H1 (cell line): ENCODE data around the gene PFKP. TPM values are rescaled to one million over a fixed set of nuclear protein-coding genes. Genes with fewer than 3 reads are reported as not detected.

Source experiments
- CTCF ChIA-PET: fragments of 300-600 bp; sonication (Branson Sonifier 250); formaldehyde crosslinking; loops from one replicate; lab custom pipeline; 2021; ENCODE audit not compliant: partially characterized antibody; lab: Charles Lee
- POLR2A ChIA-PET: fragments of 300-600 bp; sonication (Branson Sonifier 250); formaldehyde crosslinking; loops from one replicate; lab custom pipeline; 2021; ENCODE audit warnings: inconsistent platforms; ENCODE audit not compliant: partially characterized antibody; lab: Charles Lee
- DNase-seq, 2 experiments: peaks; one replicate each; pipeline versions ENCODE4 v3.0.0 to v3.0.0-alpha.2; 2010 to 2022; ENCODE audit warnings: low spot score in 2 of 2, low read depth in 1 of 2, mixed read lengths in 1 of 2
- FAIRE-seq: peaks from 2 replicates; lab custom pipeline; 2011; peaks lifted over from hg19 to GRCh38; lab: Jason Lieb, UNC
- H2AFZ ChIP-seq: 2 replicates; pipeline ENCODE4 v1.8.1; 2012; ENCODE audit warnings: low read length, inconsistent platforms
- H2AK5ac ChIP-seq: 2 replicates; pipeline ENCODE4 v1.6.1; 2013; ENCODE audit warnings: low read depth, low read length
- H2BK120ac ChIP-seq: replicated peaks from 2 replicates; pipeline ENCODE3; 2013; ENCODE audit warnings: low read depth, low read length, inconsistent platforms
- H2BK12ac ChIP-seq: 2 replicates; pipeline ENCODE4 v1.6.1; 2013; ENCODE audit warnings: low read depth, low read length
- H2BK15ac ChIP-seq: 2 replicates; pipeline ENCODE4 v1.6.1; 2013; ENCODE audit warnings: low read length
- H2BK20ac ChIP-seq: 2 replicates; pipeline ENCODE4 v1.6.1; 2013; ENCODE audit warnings: low read length
- H2BK5ac ChIP-seq: 2 replicates; pipeline ENCODE4 v1.6.1; 2013; ENCODE audit warnings: low read depth, low read length
- H3K14ac ChIP-seq: 2 replicates; pipeline ENCODE4 v1.6.1; 2013; ENCODE audit warnings: inconsistent platforms; ENCODE audit not compliant: insufficient read length
- H3K18ac ChIP-seq: 2 replicates; pipeline ENCODE4 v1.6.1; 2013; ENCODE audit warnings: low read length; ENCODE audit errors: extremely low read depth
- H3K23ac ChIP-seq: 2 replicates; pipeline ENCODE4 v1.6.1; 2013; ENCODE audit warnings: inconsistent platforms; ENCODE audit not compliant: insufficient read length
- H3K23me2 ChIP-seq: 2 replicates; pipeline ENCODE4 v1.6.1; 2013; ENCODE audit warnings: low read depth, low read length
- H3K27ac ChIP-seq: 2 replicates; pipeline ENCODE4 v1.6.1; 2011; ENCODE audit warnings: low read depth, low read length, inconsistent platforms
- H3K27me3 ChIP-seq, 4 experiments: replicated peaks in 1 of 4; 1 replicate in 1 of 4; 2 replicates in 3 of 4; pipeline versions ENCODE4 v1.6.1 to v1.8.1; 2011 to 2013; ENCODE audit warnings: low read length in 3 of 4, mild to moderate bottlenecking in 3 of 4, inconsistent platforms in 2 of 4, mixed read lengths in 2 of 4, moderate library complexity in 1 of 4; ENCODE audit not compliant: control insufficient read depth in 3 of 4, insufficient read depth in 3 of 4; ENCODE audit errors: extremely low read depth in 1 of 4
- H3K36me3 ChIP-seq, 4 experiments: 2 replicates each; pipeline versions ENCODE4 v1.6.1 to v1.8.1; 2011 to 2013; ENCODE audit warnings: mild to moderate bottlenecking in 4 of 4, low read length in 3 of 4, moderate library complexity in 2 of 4, control low read depth in 1 of 4, inconsistent platforms in 1 of 4; ENCODE audit not compliant: insufficient read depth in 4 of 4, control insufficient read depth in 2 of 4
- H3K4ac ChIP-seq: replicated peaks from 2 replicates; pipeline ENCODE3; 2013; ENCODE audit warnings: low read length, low read depth, mixed read lengths, inconsistent platforms; ENCODE audit not compliant: insufficient read length
- H3K4me1 ChIP-seq, 4 experiments: replicated peaks in 1 of 4; 1 replicate in 1 of 4; 2 replicates in 3 of 4; pipeline versions ENCODE4 v1.6.1 to v1.8.1; 2011 to 2013; ENCODE audit warnings: low read length in 3 of 4, inconsistent platforms in 2 of 4, mixed read lengths in 1 of 4; ENCODE audit not compliant: insufficient read depth in 4 of 4, control insufficient read depth in 3 of 4
- H3K4me2 ChIP-seq, 2 experiments: 2 replicates each; pipeline versions ENCODE4 v1.6.1 to v1.8.1; 2011 to 2013; ENCODE audit warnings: low read depth in 2 of 2, low read length in 2 of 2, control low read depth in 1 of 2, inconsistent platforms in 1 of 2, mild to moderate bottlenecking in 1 of 2; ENCODE audit not compliant: insufficient read depth in 1 of 2
- H3K4me3 ChIP-seq, 4 experiments: fragments of 200-600, 300-600 bp in 1 of 4; sonication (generic), shearing (Covaris generic), sonication (Bioruptor Twin) in 1 of 4; 2 replicates each; pipeline versions ENCODE4 v1.5.1 to v1.8.1; 2011 to 2016; ENCODE audit warnings: low read length in 4 of 4, low read depth in 3 of 4, control low read depth in 2 of 4, inconsistent platforms in 2 of 4, mild to moderate bottlenecking in 2 of 4, mixed read lengths in 1 of 4, moderate library complexity in 1 of 4; ENCODE audit not compliant: insufficient read depth in 2 of 4; ENCODE audit errors: extremely low read depth in 1 of 4
- H3K56ac ChIP-seq: replicated peaks from 2 replicates; pipeline ENCODE3; 2013; ENCODE audit warnings: low read depth, mild to moderate bottlenecking, mixed read lengths, low read length, inconsistent platforms; ENCODE audit not compliant: insufficient read length
- H3K79me1 ChIP-seq: 2 replicates; pipeline ENCODE4 v1.6.1; 2013; ENCODE audit warnings: low read depth, low read length, control low read depth
- H3K79me2 ChIP-seq, 2 experiments: 2 replicates each; pipeline versions ENCODE4 v1.6.1 to v1.8.1; 2012 to 2013; ENCODE audit warnings: low read length in 2 of 2, mild to moderate bottlenecking in 2 of 2, inconsistent platforms in 1 of 2; ENCODE audit not compliant: insufficient read depth in 2 of 2, control insufficient read depth in 1 of 2
- H3K9ac ChIP-seq, 4 experiments: replicated peaks in 1 of 4; 1 replicate in 1 of 4; 2 replicates in 3 of 4; pipeline versions ENCODE4 v1.6.1 to v1.8.1; 2011 to 2013; ENCODE audit warnings: low read depth in 3 of 4, low read length in 3 of 4, control low read depth in 2 of 4, mild to moderate bottlenecking in 2 of 4, moderate library complexity in 2 of 4, inconsistent platforms in 1 of 4; ENCODE audit errors: extremely low read depth in 1 of 4
- H3K9me3 ChIP-seq, 2 experiments: 2 replicates each; pipeline versions ENCODE4 v1.6.1 to v1.8.1; 2012 to 2013; ENCODE audit warnings: mild to moderate bottlenecking in 2 of 2, moderate library complexity in 2 of 2, control low read depth in 1 of 2, inconsistent platforms in 1 of 2, low read depth in 1 of 2, low read length in 1 of 2, mixed read lengths in 1 of 2; ENCODE audit not compliant: insufficient read depth in 2 of 2
- H4K20me1 ChIP-seq, 2 experiments: replicated peaks in 1 of 2; 2 replicates each; pipeline versions ENCODE3 to v1.8.1; 2011 to 2013; ENCODE audit warnings: inconsistent platforms in 2 of 2, low read length in 2 of 2, mild to moderate bottlenecking in 1 of 2; ENCODE audit not compliant: insufficient read depth in 2 of 2, control insufficient read depth in 1 of 2
- H4K5ac ChIP-seq: 2 replicates; pipeline ENCODE4 v1.6.1; 2013; ENCODE audit warnings: low read length, low read depth, mixed read lengths, inconsistent platforms; ENCODE audit not compliant: insufficient read length
- H4K8ac ChIP-seq: 2 replicates; pipeline ENCODE4 v1.8.0; 2013; ENCODE audit warnings: mild to moderate bottlenecking, moderate library complexity, low read length, inconsistent platforms; ENCODE audit not compliant: insufficient read depth; ENCODE audit errors: extremely low read depth
- H4K91ac ChIP-seq: replicated peaks from 2 replicates; pipeline ENCODE3; 2013; ENCODE audit warnings: low read length, mixed read lengths, inconsistent platforms; ENCODE audit not compliant: insufficient read length
- CBX8 ChIP-seq: fragments of 300-800, 300-1000 bp; sonication (generic); IDR thresholded peaks from 2 replicates; pipeline ENCODE4 v1.7.1; 2016; ENCODE audit warnings: low read depth, low read length, borderline replicate concordance
- GTF2F1 ChIP-seq: IDR thresholded peaks from 2 replicates; pipeline ENCODE4 v1.6.1; 2012; ENCODE audit warnings: low read depth, low read length, improper control_type of control experiment, borderline replicate concordance
- KDM5A ChIP-seq: fragments of 200-600 bp; IDR thresholded peaks from 2 replicates; pipeline ENCODE4 v1.7.1; 2012; ENCODE audit warnings: mild to moderate bottlenecking, low read length, inconsistent platforms, mixed read lengths
- RNF2 ChIP-seq: fragments of 200-900, 300-1000 bp; sonication (generic); IDR thresholded peaks from 2 replicates; pipeline ENCODE4 v1.7.1; 2016; ENCODE audit warnings: borderline replicate concordance, low read depth, mild to moderate bottlenecking, antibody characterized with exemption, low read length; ENCODE audit not compliant: poor library complexity, severe bottlenecking; ENCODE audit errors: missing control alignments
- SIN3A ChIP-seq, 2 experiments: IDR thresholded peaks in 1 of 2; conservative IDR thresholded peaks in 1 of 2; 2 replicates each; pipeline ENCODE4 v1.6.1; 2011 to 2012; ENCODE audit warnings: low read length in 2 of 2, improper control_type of control experiment in 1 of 2, low read depth in 1 of 2, mild to moderate bottlenecking in 1 of 2
- WGBS, 2 experiments: shearing (Covaris generic) in 1 of 2; methylation state at CpG; one replicate each; pipeline versions ENCODE4 v1.1.6 to v1.1.7; 2013 to 2015; ENCODE audit warnings: low lambda C conversion rate in 2 of 2, mixed read lengths in 2 of 2, inconsistent platforms in 1 of 2, low coverage in 1 of 2, missing lambda C conversion rate in 1 of 2; ENCODE audit not compliant: insufficient replicate concordance in 2 of 2, insufficient coverage in 1 of 2, insufficient read length in 1 of 2; ENCODE audit errors: extremely low coverage in 1 of 2, missing lambda C conversion rate in 1 of 2; 5-methylcytosine and 5-hydroxymethylcytosine counted together
- polyA plus RNA-seq, 7 experiments: library from polyadenylated mRNA; depleted of rRNA in 3 of 7; stranded (reverse) in 5 of 7; unstranded in 2 of 7; fragments of >200 nt in 5 of 7; fragments of 200-250 nt in 2 of 7; gene quantifications; 1 replicate in 5 of 7; 2 replicates in 1 of 7; 4 replicates in 1 of 7; pipeline versions ENCODE4 v1.2.1 to v1.2.3, GENCODE V29; 2011 to 2013; ENCODE audit warnings: missing spikeins in 2 of 7, mixed read lengths in 2 of 7
- total RNA-seq: library from RNA; stranded (reverse); fragmentation: NEBNext Ultra II Directional; extraction: Animal tissue kit (Norgen Biotek cat#: 25700); gene quantifications from 2 replicates; pipeline ENCODE4 v1.2.1, GENCODE V29; 2021
- TF ChIP-seq, protein P1 (sequence below): IDR thresholded peaks from 2 replicates; pipeline ENCODE4 v1.6.1; 2012; ENCODE audit warnings: inconsistent platforms
- TF ChIP-seq, protein P2 (sequence below), 3 experiments: IDR thresholded peaks; 1 replicate in 2 of 3; 2 replicates in 1 of 3; pipeline versions ENCODE4 v1.5.1 to v1.6.1; 2011; ENCODE audit warnings: low read length in 3 of 3, mild to moderate bottlenecking in 3 of 3, inconsistent platforms in 2 of 3, low read depth in 1 of 3, moderate library complexity in 1 of 3; ENCODE audit not compliant: insufficient read depth in 1 of 3; ENCODE audit errors: control extremely low read depth in 1 of 3

The PFKP gene
- total and polyA plus RNA-seq, 2 of the 8 experiments (the other 6 are each of a cell fraction or from before 2014, with no cell fraction given): 51.2 to 128 TPM

DNA sequence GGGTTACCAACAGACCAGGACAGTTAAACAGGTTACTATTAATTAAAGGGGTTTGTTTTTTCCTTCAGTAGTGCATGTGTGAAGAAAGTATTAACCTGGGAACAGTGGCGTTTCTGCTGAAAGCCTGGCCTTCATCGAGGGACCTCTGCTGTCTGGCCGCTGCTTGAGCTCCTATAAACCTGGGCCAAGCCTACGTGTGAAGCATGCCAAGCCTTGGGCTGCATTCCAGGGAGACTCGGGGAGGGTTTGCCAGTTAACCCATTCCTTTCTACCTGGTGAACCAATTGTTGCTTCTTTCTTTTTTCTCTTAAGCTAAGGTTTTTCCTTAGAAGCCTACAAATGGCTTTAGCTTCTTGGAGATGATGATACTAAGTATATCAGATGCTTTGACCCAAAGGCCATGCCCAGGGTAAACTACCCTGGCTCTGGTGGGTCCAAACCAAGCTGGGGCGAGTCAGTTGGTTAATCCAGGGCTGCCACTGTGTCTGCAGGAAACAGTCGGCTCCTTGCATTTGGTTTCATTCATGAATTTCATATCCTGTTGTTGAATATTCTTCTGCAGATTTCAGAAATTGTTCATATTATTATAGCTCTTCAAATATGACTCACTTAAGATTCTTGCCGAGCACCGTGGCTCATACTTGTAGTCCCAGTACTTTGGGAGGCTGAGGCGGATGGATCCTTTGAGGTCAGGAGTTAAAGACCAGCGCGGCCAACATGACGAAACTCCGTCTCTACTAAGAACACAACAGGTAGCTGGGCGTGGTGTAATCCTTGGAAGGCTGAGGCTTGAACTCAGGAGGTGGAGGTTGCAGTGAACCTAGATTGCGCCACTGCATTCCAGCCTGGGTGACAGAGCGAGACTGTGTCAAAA, 23.8 kb downstream of the PFKP start:
- no peak overlapping the region for H3K14ac ChIP-seq
- H2BK20ac ChIP-seq: no peak overlapping the region
- H4K91ac ChIP-seq: no peak overlapping the region
- H4K8ac ChIP-seq: no peak overlapping the region
- no peak overlapping the region for H2AFZ ChIP-seq
- no peak for DNase-seq
- ChIA-PET CTCF (interaction anchor here (0.8 to 1.7 kb wide), 3 partner anchors 10 to 21 kb away, joined by 3 to 4 read pairs (median 4); no protein-coding TSS in a partner anchor), POLR2A (interaction anchor here (1.2 to 3.7 kb wide), 3 partner anchors 10 to 66 kb away, joined by 3 to 19 read pairs (median 7); no protein-coding TSS in a partner anchor)
- no peaks in the 10 kb centered on the region for H3K9me3 ChIP-seq
- H3K79me1 ChIP-seq: peaks cover 11% of the 10 kb centered on the region
- peak overlapping the region; percentile 21 for H3K56ac ChIP-seq
- WGBS, 2 experiments: 83% methylated on average over 17 of the region's 17 CpGs; no CpG with 5 or more reads in 1 of the 2 experiments
- H4K20me1 ChIP-seq: peaks cover 15% of the 10 kb centered on the region in 2 experiments
- no peak overlapping the region for H2AK5ac ChIP-seq
- no peak overlapping the region for H3K23ac ChIP-seq
- peaks cover 3 to 8% (median 6%) of the 10 kb centered on the region in 4 experiments for H3K4me1 ChIP-seq
- H3K18ac ChIP-seq: no peak overlapping the region
- no peak overlapping the region for H2BK120ac ChIP-seq
- peaks cover 0 to 9% (median under 1%) of the 10 kb centered on the region in 4 experiments; a peak in 2 of 8 replicates for H3K36me3 ChIP-seq
- H3K4me2 ChIP-seq: no peak overlapping the region
- H3K27me3 ChIP-seq: no peaks in the 10 kb centered on the region
- FAIRE-seq: no peak
- H3K23me2 ChIP-seq: no peaks in the 10 kb centered on the region
- no peak overlapping the region for H2BK15ac ChIP-seq
- no peak overlapping the region for H3K4me3 ChIP-seq
- no peak overlapping the region for H3K9ac ChIP-seq
- H2BK5ac ChIP-seq: no peak overlapping the region
- no peak overlapping the region for H4K5ac ChIP-seq
- no peak overlapping the region for H2BK12ac ChIP-seq
- H3K79me2 ChIP-seq: peaks cover 6 to 85% of the 10 kb centered on the region in 2 experiments
- H3K4ac ChIP-seq: no peak overlapping the region
- H3K27ac ChIP-seq: no peak overlapping the region
- TF ChIP-seq SIN3A (conservative IDR thresholded peaks at IDR 0.05 in 1 of 2, IDR thresholded peaks at IDR 0.05 in 1 of 2; ENCODE audit: low read depth in 1 of 2, low read length in 2 of 2) (no peak), RNF2 (no peak), KDM5A (no peak), CBX8 (no peak), GTF2F1 (no peak)
- TF ChIP-seq, protein P1, sequence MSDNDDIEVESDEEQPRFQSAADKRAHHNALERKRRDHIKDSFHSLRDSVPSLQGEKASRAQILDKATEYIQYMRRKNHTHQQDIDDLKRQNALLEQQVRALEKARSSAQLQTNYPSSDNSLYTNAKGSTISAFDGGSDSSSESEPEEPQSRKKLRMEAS: no peak
- TF ChIP-seq, protein P2, sequence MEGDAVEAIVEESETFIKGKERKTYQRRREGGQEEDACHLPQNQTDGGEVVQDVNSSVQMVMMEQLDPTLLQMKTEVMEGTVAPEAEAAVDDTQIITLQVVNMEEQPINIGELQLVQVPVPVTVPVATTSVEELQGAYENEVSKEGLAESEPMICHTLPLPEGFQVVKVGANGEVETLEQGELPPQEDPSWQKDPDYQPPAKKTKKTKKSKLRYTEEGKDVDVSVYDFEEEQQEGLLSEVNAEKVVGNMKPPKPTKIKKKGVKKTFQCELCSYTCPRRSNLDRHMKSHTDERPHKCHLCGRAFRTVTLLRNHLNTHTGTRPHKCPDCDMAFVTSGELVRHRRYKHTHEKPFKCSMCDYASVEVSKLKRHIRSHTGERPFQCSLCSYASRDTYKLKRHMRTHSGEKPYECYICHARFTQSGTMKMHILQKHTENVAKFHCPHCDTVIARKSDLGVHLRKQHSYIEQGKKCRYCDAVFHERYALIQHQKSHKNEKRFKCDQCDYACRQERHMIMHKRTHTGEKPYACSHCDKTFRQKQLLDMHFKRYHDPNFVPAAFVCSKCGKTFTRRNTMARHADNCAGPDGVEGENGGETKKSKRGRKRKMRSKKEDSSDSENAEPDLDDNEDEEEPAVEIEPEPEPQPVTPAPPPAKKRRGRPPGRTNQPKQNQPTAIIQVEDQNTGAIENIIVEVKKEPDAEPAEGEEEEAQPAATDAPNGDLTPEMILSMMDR (IDR thresholded peaks at IDR 0.05; ENCODE audit: control extremely low read depth in 1 of 3, insufficient read depth in 1 of 3, low read depth in 1 of 3, low read length in 3 of 3): no peak
